HG03066 (cell line): ENCODE measurements around the gene ARHGEF10L.

Experiments used
- ATAC-seq: cut with Tn5 transposase; IDR thresholded peaks from one replicate; pipeline ENCODE4 v1.9.1; 2021; ENCODE audit warnings: low read depth; ENCODE audit not compliant: unreplicated experiment

Gene ARHGEF10L

DNA sequence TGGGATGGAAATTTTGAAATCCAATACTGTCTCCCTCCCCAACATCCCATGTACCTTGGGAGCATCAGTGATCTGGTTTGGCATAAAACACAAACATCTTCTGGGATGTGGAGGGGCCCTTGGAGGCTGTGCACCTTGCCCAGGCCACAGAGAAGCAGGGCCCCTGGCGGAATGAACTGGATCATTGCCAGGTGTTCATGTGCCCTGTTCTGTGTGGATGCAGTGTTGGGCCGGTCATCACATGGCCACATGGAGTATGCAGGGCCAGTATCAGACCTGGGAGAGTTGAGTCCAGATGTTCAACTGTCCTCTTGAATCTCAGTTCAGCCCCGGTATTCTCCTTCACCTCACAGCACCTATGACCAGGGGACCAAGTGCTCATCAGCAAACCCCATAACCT lies 26.9 kb downstream of the ARHGEF10L start:
- ATAC-seq = no peak

- no peak for ATAC-seq
Observed at GRCh38 chr1:17566892-17567291, 27.4 kb downstream of the ARHGEF10L start.

DNA sequence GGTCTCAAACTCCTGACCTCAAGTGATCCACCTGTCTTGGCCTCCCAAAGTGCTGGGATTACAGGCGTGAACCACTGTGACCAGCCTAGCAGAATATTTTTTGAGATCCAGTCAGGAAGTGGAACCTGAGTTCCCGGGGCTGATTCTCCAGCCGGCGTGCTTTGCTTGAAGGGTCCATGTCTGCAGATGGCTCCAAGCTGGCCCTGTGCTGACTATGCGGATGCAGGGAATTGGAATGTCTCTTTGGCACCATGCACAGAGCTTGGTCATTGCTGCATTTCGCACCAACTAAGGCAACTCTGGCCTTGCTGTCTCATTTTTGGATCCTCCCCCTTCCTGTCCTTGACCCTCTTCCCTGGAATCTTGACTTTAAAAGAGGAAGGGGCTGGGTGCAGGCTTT lies 28.1 kb downstream of the ARHGEF10L start:
- no peak for ATAC-seq

DNA sequence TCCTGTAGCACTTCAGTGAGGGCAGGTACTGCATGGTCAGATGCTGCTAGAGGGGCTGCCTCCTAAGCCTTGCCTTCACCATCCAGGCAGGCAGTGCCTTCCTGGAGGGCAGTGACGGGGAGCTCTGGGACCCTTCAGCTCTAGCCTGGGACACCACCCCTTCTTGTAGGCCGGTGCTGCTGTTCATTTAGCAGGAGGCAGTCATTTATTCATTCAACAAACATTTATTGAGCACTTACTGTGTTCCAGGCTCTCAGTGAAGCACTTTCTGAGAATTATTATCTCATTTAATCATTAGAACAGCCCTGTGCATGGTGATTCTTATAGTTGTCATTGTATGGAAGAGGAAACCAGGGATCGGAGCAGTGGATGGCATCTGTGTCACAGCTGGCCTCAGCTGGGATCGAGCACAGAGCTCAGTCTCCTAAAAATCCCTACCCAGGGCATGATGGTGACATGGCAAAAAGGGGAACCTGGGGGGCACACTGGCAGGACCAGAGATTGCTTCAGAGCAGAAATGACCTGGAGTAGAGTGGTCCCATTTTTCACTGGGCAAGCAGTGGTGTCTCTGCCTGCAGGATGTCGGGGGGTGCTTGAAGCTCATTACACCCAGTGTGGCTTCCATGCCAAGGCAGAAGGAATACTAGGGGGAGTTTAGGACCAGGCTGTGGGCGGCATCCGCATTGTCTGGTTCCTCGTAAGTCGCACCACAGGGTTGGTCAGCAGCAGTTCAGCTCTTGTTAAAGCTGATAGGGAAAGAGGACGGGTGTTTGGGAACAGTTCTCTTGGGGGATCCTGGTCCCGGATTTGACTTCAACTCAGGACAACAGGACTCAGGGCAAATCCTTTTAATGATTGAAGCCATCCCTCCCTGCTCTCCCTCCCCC lies 28.8 kb downstream of the ARHGEF10L start:
- no peak for ATAC-seq

GRCh38 chr1:17569200-17570139 lies 30.0 kb downstream of the ARHGEF10L start:
- ATAC-seq = no peak

DNA sequence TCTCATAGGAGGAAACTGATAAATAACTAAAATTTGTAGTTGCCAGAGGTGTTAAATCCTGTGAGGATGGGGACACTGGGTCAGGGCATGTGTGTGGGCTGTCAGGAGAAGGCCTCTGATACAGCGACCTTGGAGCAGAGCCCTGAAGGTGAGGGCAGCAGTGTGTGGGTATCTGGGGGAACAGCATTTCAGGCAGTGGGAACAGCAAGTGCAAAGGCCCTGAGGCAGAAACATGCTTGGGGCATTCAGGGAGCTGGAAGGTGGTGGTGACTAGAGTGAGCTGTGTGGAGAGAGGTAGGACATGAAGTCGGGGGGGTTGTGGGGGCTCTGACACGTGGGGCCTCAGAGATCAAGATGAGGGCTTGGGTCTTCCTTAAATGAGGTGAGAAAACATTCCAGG lies 30.7 kb downstream of the ARHGEF10L start:
- ATAC-seq = no peak

DNA sequence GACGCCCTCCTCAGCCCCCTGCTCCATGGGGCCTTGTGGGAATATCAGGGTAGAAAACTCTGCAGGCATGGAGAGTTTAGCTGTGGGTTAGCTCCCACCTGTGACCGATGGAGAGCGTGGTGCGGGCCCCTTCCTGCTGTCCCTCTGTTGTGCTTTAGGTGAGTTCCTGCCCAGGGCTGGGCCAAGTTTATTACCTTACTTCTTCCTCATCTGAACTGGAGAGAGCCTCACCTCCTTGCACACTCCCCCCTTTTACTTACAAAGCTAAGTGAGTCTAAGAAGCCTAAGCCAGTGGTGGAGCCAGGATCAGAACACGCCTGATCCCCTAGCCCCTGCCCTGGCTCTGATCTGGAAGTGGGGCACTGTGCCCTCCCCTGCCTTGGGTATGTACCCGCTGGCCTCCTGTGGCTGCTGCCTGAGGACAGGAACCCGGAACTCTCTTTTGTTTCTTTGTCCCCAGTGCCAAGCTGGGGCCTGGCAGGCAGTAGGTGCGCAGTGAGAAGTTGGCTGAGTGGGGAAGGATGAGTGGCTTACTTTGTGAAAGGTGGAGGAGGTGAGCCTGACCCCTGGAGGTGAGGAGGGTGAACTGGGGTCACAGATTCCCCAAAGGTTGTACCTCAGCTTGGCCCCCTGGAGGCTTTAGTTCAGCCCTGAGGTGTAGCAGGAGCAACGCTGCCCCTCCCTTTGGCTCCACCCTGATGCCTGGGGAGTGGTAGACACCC lies 32.9 kb downstream of the ARHGEF10L start:
- no peak for ATAC-seq

GRCh38 chr1:17573518-17574041 lies 34.1 kb downstream of the ARHGEF10L start:
- no peak for ATAC-seq

- ATAC-seq = no peak
Observed at GRCh38 chr1:17574516-17574915, 35.0 kb downstream of the ARHGEF10L start.

DNA sequence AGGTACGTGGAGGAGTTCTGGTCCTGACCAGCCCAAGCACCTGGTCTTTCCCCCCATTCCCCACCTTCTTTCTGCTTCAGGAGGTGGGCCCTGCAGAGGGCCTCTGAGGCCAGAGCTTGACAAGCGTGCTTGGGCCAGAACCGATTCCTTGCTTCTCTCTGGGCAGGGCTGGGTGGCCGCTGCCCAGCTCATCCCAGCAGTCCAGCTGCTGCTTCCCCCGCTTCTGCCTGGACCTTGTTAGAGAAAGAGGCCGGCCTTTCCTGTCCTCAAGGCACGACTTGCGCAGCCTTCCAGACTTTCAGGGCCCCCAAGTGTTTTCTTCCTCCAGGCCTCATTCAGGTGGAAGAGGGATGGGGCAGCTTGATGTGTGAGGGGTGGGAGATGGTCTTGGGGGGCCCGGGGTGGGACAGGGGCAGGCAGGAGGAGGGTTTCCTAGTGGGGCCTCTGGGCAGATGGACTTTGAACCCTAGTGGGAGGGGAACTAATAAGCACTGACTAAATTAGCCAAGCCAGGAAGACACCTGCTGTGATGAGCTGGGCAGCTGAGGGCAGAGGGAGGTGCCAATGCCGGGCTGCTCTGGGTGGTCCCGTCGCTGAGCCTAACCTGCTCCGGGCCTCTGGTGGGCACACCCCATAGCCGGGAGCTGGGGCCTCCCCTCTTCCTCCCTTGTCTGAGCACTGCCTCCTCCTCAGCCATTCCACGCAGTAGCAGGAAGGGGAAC lies 36.5 kb downstream of the ARHGEF10L start:
- no peak for ATAC-seq

- ATAC-seq = no peak
Observed at GRCh38 chr1:17576519-17576853, 37.0 kb downstream of the ARHGEF10L start.

DNA sequence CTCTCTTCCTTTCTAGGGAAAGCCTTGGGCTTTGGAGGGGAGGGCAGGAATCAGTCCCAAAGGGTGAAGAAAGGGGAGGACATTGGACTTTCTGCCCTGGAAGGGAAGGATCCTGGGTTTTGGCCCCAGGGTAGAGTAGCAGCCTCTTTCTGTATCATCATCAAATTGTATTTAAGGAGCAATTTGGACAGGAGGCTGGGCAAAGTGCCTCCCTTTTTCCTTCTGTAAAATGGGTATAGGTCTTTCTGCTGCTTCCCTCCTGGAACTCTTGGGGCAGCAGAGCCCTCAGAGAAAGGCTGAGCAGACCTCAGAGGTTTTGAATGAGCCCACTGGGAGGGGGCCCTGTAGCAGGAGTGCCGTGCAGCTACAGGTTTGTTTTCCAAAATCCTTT lies 38.4 kb downstream of the ARHGEF10L start:
- ATAC-seq = no peak

DNA sequence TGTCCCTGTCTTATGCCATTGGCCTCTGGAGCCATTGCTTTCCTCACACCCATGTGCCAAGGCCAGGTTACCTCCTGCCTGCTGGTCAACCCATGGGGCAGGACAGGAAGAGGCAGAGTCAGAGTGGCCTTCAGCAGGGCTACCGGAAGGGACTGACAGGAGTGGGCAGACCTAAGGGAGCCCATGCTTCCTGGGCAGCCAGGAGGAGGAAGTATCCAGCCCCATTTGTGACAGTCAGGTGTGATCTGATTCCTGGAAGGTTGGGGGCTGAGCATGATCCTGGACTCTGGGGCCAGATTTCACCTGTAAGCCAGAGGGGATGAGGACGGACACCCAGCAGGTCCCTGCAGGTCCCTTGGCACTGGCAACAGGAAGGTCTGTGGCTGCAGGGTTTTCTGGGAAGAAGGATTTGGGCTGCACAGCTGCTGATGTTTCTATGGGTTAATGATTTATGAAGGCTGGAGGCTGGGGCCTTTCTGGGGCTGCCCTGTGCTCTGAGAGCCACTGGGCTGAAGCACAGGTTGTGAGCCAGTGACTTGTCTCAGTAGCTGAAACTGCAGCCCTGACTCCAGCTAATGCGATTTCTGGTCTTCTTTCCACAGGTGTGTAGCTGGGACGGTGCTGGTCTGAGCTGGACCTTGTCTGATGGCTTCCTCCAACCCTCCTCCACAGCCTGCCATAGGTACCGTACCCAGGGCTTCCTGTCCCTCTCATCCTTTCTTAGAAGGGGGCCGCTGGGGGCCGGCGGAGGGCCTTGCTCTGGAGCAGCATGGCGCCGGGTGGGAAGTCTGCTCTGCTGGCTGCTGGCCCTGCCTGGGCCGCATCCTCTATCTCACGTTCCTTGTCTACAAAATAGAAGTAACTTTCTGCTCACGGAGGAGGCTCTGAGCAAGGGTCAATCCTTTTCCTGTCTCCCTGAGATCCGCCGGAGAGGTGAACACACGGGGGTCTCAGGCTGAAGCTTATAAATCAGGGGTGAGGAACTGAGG lies 40.7 kb downstream of the ARHGEF10L start:
- no peak for ATAC-seq

DNA sequence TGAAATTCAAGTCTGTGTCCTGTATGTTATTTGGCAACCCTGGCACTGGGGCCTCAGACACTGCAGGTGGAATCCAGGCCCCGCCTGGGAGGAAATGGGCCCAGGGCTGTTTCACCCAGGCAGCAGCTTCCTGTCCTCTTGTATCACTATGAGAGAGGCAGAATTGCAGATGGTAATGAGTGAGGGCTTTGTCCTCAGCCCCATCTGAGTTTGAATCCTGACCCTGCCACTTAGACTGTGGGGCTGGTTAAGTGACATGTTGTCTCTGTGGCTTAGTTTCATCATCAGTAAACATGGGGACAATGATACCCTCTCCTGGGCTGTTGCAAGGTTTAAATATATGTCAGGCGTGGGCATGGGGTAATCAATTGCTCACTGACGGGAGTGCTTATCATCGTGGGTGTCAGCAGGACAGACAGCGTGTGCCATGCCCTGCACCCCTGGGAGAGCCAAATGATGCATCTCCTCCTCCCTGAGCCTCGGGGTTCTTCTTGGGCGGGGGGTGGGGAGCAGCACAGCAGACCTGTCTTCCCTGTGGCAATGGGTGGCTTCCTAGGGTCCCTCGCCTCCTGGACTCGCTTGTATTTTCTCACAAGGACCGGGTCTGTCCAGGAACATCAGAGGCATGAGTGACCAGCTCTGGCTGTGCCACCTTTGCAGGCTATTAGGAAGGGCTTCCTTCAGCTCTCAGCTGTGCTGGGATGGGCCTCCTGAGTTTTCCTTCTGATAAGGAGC lies 42.1 kb downstream of the ARHGEF10L start:
- no peak for ATAC-seq

GRCh38 chr1:17582124-17582774 lies 42.8 kb downstream of the ARHGEF10L start:
- no peak for ATAC-seq

DNA sequence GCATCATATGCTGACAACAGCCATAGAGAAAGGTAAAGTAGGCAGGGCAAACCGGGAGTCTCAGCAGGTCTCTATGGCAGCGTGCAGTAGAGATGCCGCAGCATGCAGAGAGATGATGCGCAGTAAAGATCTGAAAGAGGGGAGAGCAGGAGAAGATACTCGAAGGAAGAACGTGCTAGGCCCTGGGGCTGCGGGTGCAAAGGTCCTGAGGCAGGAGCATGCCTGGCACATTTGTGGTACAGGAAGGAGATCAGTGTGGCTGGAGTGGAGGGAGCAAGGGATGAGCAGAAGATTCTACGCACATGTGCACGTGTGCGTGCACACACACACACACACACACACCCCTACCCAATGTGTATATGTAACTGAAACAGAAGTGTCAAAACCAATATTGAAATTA lies 45.0 kb downstream of the ARHGEF10L start:
- no peak for ATAC-seq

- no peak for ATAC-seq
Observed at GRCh38 chr1:17585266-17585987, 45.9 kb downstream of the ARHGEF10L start.
